HG03039 (cell line): ENCODE data around the gene CTNNBIP1.

Source experiments
- ATAC-seq: cut with Tn5 transposase; IDR thresholded peaks from one replicate; pipeline ENCODE4 v1.9.1; 2021; ENCODE audit warnings: mild to moderate bottlenecking, moderate library complexity; ENCODE audit not compliant: unreplicated experiment

The CTNNBIP1 gene

GRCh38 chr1:9835758-9836631 is 74.1 kb downstream of the CTNNBIP1 start:
- no peak for ATAC-seq

GRCh38 chr1:9835404-9835757 is 74.7 kb downstream of the CTNNBIP1 start:
- ATAC-seq = no peak

- ATAC-seq = no peak
Measured at GRCh38 chr1:9833632-9834031, 76.4 kb downstream of the CTNNBIP1 start.

- ATAC-seq = no peak
Measured at GRCh38 chr1:9827558-9828185, 82.4 kb downstream of the CTNNBIP1 start.

- no peak for ATAC-seq
Measured at GRCh38 chr1:9826616-9827015, 83.5 kb downstream of the CTNNBIP1 start.

- ATAC-seq = no peak
Measured at GRCh38 chr1:9826087-9826486, 84.0 kb downstream of the CTNNBIP1 start.

GRCh38 chr1:9825093-9826074 is 84.7 kb downstream of the CTNNBIP1 start:
- ATAC-seq = no peak

- ATAC-seq = no peak
Measured at GRCh38 chr1:9824702-9825089, 85.4 kb downstream of the CTNNBIP1 start.

- ATAC-seq = peak; percentile 73
Measured at GRCh38 chr1:9823943-9824701, 85.9 kb downstream of the CTNNBIP1 start, which contains the start of gene CLSTN1. CLSTN1 (minus strand) TSS chr1:9823965; CDS start chr1:9823733, 232 bp downstream.

GRCh38 chr1:9823693-9823942 is 86.5 kb downstream of the CTNNBIP1 start:
- ATAC-seq = peak; percentile 24

GRCh38 chr1:9822897-9823692 is 87.0 kb downstream of the CTNNBIP1 start:
- no peak for ATAC-seq

GRCh38 chr1:9822490-9822889 is 87.6 kb downstream of the CTNNBIP1 start:
- no peak for ATAC-seq

GRCh38 chr1:9821710-9822109 is 88.4 kb downstream of the CTNNBIP1 start:
- ATAC-seq = no peak

GRCh38 chr1:9820521-9820920 is 89.5 kb downstream of the CTNNBIP1 start:
- no peak for ATAC-seq

GRCh38 chr1:9817734-9818133 is 92.3 kb downstream of the CTNNBIP1 start:
- no peak for ATAC-seq

GRCh38 chr1:9816199-9816598 is 93.9 kb downstream of the CTNNBIP1 start:
- ATAC-seq = no peak

- no peak for ATAC-seq
Measured at GRCh38 chr1:9815150-9815549, 94.9 kb downstream of the CTNNBIP1 start.

- ATAC-seq = no peak
Measured at GRCh38 chr1:9814619-9815018, 95.5 kb downstream of the CTNNBIP1 start.

GRCh38 chr1:9811239-9811966 is 98.7 kb downstream of the CTNNBIP1 start:
- ATAC-seq = no peak
